Muscle of arm (tissue), 12 donors: ENCODE measurements around the gene DDIT3. TPM values are rescaled to one million over a fixed set of nuclear protein-coding genes. Genes with fewer than 3 reads are reported as not detected.
A peak's percentile ranks its signal among the peaks of the same experiment; 100 is the strongest.
"Not testable (repeated sequence)": the region's sequence is repeated elsewhere in the genome, so short reads cannot be mapped to it uniquely, and the experiment has no call there.

Source experiments
- DNase-seq: peaks from one replicate; pipeline ENCODE4 v3.0.0-alpha.2; 2013
- polyA plus RNA-seq, 12 donors: library from polyadenylated mRNA; unstranded; fragments of 120-200 nt; gene quantifications; one replicate each; pipeline ENCODE4 v1.2.1, GENCODE V29; 2013; ENCODE audit not compliant: insufficient read length in 12 of 12

The DDIT3 gene
- polyA plus RNA-seq, 12 donors, result 8.5 to 15.6 (median 13.2) TPM; not detected in 1

DNA sequence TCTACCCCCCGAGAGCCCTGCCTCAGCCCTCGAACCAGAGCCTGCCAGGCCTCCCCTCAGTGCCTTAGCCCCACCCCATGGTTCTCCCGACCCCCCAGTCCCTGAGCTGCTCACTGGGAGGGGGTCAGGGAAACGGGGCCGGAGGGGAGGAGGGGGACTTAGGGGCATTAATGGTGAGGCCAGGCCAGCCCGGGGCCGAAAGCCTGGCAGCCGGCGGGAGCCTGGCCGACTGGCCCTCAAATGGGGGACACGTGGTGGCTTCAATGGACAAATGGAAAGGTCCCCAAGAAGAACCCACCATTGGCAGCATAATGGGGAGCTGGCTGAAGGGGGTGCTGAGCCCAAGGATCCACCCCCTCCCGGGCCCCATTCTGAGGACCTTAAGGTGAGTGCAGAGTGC lies 7.9 kb upstream of the DDIT3 start:
- DNase-seq, result no peak

DNA sequence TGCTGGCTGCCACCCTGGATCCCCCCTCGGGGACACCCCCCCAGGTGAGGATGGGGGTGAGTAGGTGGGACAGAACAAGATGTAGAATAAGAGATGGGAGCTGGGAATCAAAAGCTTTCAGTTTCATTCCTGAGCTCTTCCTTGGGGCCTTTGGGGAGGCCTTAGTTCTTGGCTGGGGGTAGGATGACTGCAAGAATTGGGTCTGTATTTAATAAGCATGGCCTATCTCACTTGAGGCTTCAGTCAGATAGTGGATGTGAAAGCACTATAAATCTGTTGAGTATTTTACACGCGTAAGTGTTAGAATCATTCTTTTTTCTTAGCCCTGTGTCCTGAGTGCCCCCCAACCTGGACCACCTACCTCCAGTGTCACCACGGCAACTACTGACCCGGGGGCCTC lies 6.9 kb upstream of the DDIT3 start:
- no peak for DNase-seq

DNA sequence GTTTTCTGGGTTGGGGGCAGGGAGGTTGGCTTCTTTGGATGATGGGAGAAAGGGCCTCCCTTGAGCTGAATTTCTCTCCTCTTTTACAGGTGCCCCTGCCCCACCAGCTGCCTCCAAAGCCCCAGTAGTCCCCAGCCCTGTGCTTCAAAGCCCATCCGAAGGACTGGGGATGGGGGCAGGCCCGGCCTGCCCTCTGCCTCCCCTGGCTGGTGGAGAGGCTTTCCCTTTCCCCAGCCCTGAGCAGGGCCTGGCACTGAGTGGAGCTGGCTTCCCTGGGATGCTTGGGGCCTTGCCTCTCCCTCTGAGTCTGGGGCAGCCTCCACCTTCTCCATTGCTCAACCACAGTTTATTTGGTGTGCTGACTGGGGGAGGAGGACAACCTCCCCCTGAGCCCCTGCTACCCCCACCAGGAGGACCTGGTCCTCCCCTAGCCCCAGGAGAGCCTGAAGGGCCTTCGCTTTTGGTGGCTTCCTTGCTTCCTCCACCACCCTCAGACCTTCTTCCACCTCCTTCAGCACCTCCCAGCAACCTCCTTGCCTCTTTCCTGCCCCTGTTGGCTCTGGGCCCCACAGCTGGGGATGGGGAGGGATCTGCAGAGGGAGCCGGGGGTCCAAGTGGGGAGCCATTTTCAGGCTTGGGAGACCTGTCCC lies 6.3 kb upstream of the DDIT3 start:
- no peak for DNase-seq

DNA sequence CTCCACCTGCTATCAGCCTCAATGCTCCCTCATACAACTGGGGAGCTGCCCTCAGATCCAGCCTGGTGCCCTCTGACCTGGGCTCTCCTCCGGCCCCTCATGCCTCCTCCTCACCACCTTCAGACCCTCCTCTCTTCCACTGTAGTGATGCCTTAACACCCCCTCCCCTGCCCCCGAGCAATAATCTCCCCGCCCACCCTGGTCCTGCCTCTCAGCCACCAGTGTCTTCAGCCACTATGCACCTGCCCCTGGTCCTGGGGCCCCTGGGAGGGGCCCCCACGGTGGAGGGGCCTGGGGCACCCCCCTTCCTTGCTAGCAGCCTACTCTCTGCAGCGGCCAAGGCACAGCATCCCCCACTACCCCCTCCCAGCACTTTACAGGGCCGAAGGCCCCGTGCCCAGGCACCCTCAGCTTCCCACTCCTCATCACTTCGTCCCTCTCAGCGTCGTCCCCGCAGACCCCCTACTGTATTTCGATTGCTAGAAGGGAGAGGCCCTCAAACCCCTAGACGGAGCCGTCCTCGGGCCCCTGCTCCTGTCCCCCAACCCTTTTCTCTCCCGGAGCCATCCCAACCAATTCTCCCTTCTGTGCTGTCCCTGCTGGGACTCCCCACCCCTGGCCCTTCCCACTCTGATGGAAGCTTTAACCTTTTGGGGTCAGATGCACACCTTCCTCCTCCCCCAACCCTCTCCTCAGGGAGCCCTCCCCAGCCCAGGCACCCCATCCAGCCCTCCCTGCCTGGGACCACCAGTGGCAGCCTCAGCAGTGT lies 5.5 kb upstream of the DDIT3 start:
- no peak for DNase-seq

DNA sequence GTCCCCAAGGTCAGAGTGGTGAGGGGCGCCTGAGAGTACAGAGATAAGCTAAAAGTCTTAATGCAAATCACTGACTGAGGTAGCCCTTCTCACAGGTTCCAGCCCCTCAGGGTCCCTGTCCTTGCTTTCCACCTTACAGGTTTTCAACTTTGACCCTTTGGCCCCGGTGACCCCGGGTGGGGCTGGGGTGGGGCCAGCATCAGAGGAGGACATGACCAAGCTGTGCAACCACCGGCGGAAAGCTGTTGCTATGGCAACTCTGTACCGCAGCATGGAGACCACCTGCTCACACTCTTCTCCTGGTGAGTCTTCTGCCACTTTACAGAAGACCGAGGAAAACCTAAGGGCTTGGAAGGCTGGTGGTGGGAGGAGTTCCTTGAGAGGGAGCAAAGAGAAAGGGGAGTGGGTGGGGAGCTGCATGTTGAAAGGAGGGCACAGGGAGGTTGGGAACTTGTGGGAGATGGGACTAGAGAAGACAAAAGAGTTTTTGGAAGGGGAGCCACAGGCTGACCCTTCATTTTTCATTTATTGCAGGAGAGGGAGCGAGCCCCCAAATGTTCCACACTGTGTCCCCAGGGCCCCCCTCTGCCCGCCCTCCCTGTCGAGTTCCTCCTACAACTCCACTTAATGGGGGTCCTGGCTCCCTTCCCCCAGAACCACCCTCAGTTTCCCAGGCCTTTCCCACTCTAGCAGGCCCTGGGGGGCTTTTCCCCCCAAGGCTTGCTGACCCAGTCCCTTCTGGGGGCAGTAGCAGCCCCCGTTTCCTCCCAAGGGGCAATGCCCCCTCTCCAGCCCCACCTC lies 4.7 kb upstream of the DDIT3 start:
- DNase-seq, result no peak

DNA sequence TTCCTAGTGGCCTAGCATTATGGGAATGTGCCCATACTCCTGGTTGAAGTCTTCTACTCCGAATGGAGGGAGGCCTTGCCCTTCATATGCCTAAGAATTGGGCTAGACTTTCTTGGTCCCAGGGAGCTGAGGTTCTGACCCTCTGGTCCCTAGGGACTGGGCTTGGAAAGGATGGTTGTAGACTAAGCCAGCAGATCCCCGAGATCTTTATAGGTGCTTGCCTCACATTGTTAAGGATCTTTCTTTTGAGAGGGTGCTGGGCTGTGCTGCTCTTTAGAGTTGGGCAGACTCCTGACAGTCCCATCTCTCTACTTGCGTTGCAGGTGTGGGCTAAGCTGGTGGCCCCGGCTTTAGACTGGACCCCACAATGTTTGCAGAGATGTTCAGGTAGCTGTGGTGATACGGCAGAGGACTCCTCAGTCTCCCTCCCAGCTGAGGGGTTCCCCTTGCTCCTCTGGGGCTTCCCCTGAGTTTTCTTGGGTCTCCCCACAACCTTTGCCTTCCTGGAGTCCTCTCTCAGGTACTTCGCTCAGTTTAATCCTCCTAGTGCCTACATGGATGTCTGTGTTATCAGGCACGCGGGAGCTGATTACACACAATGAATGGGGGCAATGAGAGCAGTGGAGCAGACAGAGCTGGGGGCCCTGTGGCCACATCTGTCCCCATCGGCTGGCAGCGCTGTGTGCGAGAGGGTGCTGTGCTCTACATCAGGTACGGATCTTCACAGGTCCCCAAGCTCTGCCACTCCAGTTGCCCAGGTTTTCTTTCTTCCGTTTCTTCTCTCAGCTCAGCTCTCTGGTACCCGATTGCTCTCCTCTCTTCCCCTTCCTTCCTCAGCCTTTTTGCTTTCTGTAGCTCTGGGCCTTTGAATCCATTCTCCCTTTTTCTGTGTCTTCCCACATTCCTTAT lies 3.6 kb upstream of the DDIT3 start:
- DNase-seq, result no peak

DNA sequence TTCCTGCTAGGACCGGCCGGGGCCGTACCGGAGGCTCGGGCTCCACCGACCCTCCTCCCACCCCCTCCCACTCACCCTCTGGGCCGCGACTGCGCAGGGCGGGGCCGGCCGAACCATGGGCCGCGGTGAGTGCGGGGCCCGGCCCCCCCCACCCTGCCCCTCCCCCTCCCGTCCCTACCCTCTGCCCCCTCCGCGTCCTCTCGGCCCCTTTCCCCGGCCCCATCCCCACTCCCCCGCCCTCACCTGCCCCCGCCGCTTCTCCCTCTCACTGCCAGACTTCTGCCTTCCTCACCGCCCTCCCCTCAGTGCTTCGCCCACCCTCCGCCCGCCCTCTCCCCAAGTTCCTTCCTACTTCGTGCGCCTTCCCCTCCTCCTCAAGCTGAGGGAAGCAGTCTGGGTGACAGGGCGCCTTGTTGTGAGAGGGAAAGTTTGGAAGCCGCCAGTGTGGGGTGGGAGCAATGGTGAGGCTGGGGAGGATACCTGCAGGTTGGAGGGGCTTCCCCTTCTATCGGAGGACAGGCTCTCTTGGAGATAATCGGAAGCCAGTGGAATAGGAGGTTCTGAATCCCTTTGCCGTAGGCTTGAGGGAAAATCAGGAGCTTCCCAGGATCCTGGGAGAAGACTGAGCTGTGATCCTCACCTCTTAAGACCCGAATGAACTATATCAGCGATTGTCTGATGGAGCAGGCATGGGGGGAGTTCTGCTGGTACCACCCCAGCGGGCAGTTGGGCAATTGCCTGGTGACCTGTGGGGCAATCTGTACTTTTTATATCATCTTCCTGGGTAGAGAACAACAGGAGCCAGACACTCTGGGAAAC lies 2.8 kb upstream of the DDIT3 start:
- peak; percentile 74 for DNase-seq

DNA sequence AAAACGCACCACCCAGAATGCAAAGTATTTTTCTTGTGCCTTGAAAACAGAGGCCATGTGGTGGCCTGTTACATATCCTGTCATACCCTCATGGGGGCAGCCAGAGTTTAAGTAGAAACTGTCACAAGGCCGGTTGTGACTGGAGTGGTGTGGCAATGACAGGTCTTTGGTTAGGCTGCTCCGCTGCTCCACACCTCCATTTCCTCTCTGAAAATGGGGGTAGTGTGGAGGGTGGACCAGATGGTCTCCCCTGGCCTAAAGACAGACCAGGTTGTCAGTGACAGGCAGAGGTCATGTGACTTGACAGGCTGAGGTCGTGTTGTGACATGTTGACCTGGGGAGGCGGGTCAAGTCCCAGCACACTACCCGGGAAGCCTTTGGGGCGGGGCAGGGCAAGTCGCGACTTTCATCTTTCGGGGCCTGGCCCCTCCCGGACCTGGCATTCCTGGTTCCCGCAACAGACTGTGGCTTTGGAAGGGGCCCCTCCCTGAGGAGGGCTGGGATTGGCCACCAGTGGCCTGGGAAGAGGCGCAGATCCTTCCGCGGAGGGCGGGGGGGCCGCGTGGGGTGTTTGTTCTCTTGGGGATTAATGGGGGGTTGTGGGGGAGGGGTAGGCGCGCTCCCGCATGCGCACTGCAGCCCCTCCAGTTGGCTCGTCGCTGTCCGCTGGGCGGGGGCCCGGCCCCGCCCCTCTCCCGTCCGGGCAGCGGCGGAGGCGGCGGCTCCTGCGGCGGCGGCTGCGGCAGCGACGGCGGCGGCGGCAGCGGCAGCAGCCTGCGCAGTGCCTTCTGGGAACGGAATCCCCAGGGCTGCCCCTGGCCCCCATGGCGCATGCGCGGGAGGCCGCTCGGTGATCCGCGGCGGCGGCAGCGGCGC lies 1.9 kb upstream of the DDIT3 start, which contains the start of gene MBD6:
MBD6 (plus strand) TSS at position 814 of the 876 bp plus-strand sequence. CDS start 1,480 bp downstream, outside the sequence.
- DNase-seq, result peak; percentile 87

DNA sequence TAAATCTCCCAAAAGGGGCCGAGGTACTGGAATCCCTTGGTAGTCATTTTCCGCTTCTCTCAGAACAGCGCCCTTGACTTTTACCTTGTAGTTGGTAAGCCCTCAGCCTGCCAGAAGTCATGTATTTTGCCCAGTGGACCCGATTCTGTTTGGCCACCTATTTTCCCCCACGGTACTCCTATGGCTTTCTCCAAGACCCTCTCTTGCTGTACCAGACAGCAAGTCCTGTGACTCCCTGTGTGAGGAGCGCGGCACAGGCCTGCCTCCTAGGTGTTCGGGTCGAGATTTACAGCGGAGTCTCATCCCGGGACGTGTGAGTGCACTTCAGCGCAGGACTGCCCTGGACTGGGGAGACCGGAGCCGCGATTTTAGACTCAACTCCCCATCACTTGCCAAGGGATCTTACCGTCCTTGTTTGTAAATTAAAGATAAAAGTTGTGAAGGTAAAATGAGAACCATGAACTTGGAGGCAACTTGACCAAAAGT lies 1.3 kb upstream of the DDIT3 start:
- DNase-seq, result no peak

DNA sequence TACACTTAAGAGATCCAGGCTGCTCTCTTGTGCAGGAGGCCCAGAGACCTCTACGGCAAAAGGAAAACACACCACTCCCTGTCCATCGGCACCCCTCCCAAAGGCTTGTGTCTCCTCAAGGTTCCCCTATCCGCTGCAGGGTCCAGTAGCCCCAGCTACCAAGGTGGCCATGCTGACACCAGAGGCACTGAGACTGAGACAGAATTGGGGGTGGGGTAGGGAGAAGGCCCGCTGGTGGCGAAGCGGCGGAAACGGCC lies 590 bp downstream of the DDIT3 start:
- DNase-seq, result no peak

DNA sequence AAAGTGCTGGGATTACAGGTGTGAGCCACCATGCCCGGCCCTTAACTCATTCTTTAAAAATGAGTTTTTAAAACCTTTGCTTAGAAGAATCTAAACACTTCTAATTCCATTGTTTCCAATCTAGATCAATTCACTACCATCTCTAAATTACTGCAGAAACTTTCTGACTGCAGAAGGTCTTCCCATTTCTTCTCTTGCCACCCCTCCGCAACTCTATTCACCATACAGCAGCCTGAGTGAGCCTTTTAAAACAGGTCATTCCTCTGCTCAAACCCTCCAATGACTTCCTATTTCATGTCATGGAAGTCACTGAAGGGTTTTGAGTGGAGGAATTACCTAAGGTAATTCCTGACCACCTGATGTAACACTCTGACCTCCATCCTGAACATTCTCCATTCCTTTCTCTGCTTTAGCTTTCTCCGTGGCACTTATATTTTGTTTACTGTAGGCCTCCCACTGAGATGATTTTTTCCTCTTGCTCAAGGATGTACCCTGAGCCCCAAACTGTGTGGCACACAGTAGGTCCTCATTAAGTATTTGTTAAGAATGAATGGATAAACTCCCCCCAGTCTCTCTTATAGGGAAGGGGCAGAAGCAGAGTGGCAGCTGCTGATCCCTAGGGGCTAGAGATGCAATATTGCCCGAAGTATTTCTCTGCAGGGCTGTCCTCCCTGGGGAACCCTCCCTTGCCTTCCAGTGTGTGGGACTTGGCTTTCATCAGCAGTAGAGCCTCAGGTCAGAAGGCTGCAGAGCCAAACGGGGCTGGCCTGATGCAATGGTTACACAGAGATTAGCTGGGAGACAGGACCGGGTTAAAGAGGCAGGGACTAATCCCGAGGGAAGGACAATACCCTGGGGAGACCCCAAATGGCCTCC lies 1.2 kb downstream of the DDIT3 start:
- no peak for DNase-seq

DNA sequence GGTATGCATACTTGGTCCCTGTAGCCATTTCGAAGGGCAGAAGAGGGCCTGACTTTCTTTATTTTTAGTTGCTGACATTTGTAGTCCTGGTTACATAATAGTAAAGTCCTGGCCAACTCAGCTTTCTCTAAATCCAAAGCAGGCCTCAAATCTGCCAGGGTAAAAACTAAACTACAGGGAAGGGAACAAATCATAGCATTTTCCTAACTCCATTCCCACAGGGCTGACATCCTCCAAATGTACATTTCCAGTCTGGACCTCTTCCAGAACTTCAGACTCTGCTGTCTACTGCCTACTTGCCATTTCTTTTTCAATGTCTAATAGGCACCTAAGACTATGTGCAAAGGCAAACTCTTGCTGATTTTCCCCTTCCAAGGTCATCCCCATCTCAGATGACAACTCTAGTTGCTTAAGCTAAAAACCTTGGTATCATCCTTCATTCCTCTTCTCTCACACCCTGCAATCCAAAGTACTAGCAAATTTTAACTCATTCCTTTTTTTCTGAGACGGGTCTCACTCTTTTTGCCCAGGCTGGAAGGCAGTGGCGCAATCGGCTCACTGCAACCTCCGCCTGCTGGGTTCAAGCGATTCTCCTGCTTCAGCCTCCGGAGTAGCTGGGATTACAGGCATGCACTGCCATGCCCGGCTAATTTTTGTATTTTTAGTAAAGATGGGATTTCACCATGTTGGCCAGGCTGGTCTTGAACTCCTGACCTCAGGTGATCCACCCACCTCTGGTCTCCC lies 2.0 kb downstream of the DDIT3 start:
- peak; percentile 55 for DNase-seq

DNA sequence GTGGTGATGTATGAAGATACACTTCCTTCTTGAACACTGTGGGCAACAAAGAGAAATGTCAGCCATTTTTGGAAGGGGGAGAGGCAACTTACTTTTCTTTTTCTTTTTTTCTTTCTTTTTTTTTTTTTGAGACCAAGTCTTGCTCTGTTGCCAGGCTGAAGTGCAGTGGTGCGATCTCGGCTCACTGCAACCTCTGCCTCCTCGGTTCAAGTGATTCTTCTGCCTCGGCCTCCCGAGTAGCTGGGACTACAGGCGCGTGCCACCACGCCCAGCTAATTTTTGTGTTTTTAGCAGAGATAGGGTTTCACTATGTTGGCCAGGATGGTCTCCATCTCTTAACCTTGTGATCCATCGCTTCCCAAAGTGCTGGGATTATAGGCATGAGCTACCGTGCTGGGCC lies 2.6 kb downstream of the DDIT3 start:
- not testable (repeated sequence) for DNase-seq

DNA sequence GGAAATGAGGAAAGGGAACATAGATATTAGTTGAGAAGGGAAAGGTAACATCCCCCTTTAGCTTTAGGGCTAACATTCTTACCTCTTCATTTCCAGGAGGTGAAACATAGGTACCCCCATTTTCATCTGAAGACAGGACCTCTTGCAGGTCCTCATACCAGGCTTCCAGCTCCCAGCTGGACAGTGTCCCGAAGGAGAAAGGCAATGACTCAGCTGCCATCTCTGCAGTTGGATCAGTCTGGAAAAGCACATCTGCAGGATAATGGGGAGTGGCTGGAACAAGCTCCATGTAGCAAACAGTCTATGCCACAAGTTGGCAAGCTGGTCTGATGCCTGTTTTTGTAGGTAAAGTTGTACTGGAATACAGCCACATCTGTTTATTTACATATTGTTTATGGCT lies 3.1 kb downstream of the DDIT3 start:
- no peak for DNase-seq

DNA sequence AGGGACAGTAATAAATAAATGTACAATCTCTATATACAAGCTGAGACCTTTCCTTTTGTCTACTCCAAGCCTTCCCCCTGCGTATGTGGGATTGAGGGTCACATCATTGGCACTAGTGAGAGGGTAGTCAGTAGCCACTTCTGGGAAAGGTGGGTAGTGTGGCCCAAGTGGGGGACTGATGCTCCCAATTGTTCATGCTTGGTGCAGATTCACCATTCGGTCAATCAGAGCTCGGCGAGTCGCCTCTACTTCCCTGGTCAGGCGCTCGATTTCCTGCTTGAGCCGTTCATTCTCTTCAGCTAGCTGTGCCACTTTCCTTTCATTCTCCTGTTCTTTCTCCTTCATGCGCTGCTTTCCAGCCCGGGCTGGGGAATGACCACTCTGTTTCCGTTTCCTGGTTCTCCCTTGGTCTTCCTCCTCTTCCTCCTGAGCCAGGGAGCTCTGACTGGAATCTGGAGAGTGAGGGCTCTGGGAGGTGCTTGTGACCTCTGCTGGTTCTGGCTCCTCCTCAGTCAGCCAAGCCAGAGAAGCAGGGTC lies 3.6 kb downstream of the DDIT3 start:
- DNase-seq, result no peak

DNA sequence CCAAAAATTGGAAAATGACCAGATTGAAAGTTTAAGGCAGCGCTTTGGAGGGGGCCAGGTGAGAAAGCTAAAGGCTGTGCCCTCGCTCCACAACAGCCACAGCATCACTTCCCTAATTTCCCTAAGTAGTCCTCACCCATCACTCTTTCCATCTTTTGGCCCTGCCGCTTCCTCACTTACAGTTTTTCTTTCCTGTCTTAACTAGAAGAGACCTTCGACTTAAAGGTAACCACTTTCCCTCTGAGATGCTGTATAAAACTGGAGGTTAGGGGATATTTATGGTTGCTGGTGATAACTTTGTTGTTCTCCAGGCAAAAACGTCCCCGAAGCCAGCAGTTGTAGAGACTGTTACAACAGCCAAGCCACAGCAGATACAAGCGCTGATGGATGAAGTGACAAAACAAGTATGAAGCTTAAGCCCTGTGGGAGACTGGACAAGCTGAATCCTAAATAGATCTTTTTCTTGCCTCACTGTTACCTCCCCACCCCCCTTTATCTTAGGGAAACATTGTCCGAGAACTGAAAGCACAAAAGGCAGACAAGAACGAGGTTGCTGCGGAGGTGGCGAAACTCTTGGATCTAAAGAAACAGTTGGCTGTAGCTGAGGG lies 4.3 kb downstream of the DDIT3 start:
- DNase-seq, result no peak

DNA sequence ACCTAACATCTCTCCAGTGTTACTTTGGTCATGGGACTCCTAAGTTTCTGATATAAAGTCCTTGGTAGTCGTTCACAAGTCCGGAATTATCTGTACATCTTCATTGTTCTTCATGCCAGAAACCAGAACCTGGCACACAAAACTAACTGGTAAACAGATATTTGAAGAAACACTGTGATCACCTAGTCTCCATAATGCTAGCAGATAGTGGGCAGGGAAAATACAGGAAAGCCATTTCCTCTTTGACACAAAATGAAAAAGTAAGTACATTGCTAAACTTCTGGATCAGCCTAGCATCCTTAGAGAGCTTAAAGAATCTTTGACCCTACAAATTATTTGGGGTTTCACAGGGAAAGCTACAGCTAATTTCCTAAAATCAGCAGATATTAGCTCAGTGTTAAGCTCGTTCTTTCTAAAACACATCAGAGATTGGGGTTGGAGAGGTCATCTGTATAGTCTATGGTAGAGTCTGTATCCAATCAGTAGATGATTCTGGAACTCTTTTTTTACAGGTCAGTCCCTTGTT lies 4.8 kb downstream of the DDIT3 start:
- DNase-seq, result no peak
